ENCODE measurements around the gene TOM1L1.

TOM1L1 gene

GRCh38 chr17:54920819-54921218 is 20.2 kb downstream of the TOM1L1 start:
- Histone ChIP-seq H3K9ac (ENCODE audit: low read length) (no peak overlapping the region), H2BK120ac (ENCODE audit: insufficient read depth, low read length, poor library complexity) (no peak overlapping the region), H2AFZ (ENCODE audit: insufficient read depth, low read length, poor library complexity) (no peak overlapping the region), H3K36me3 (ENCODE audit: control insufficient read depth in 1 of 2, insufficient read depth in 2 of 2, low read length in 2 of 2) (peaks cover 2 to 6% of the 10 kb centered on the region in 2 experiments), H4K12ac (ENCODE audit: low read depth, low read length) (no peak overlapping the region), H3K4me2 (ENCODE audit: low read length) (no peak overlapping the region), H2AK5ac (ENCODE audit: low read length) (no peak overlapping the region), H3K14ac (ENCODE audit: low read length) (no peak overlapping the region), H3K4me3 (ENCODE audit: low read depth, low read length) (no peak overlapping the region), H4K8ac (ENCODE audit: low read depth, low read length) (no peak overlapping the region), H2BK5ac (ENCODE audit: low read depth, low read length, poor library complexity) (no peak overlapping the region), H3K9me3 (ENCODE audit: insufficient read depth, low read depth, low read length) (no peaks in the 10 kb centered on the region), H3K79me1 (ENCODE audit: low read length) (no peaks in the 10 kb centered on the region), H3K4me1 (ENCODE audit: control insufficient read depth in 1 of 2, insufficient read depth in 2 of 2, low read length in 2 of 2) (peaks cover 2 to 4% of the 10 kb centered on the region in 2 experiments), H2BK12ac (ENCODE audit: low read length) (no peak overlapping the region), H3K79me2 (ENCODE audit: control insufficient read depth, insufficient read depth, low read length, poor library complexity) (no peaks in the 10 kb centered on the region), H3K27ac (ENCODE audit: low read depth, low read length) (no peak overlapping the region), H4K91ac (ENCODE audit: low read depth, low read length) (no peak overlapping the region), H3K27me3 (ENCODE audit: insufficient read depth, low read length) (no peaks in the 10 kb centered on the region), H3K23ac (ENCODE audit: low read length) (no peak overlapping the region), H3K4ac (ENCODE audit: low read depth, low read length) (no peak overlapping the region), H3K18ac (ENCODE audit: low read length) (no peak overlapping the region)
- no peak for DNase-seq
- WGBS (ENCODE audit: extremely low coverage, insufficient coverage, insufficient read length) = no CpG with 5 or more reads among the region's 6 CpGs

DNA sequence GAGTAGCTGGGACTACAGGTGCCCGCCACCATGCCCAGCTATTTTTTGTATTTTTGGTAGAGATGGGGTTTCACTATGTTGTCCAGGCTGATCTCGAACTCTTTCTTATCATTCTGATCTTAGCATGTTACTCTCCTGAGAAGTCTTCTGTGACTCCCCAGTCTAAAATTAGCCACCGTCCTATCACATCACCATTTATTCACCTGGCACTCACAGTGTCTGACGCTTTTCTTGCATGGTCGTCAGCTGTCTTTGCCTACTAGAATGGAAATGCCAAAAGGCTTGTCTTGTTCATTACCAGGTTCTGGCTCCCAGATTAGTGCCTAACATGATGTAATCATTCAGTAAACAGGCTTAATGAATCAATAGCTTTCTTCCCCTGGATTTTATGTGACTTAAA is 23.8 kb downstream of the TOM1L1 start:
- no peak overlapping the region for H3K9ac ChIP-seq (ENCODE audit: low read length)
- no peak overlapping the region for H4K91ac ChIP-seq (ENCODE audit: low read depth, low read length)
- no peaks in the 10 kb centered on the region for H3K79me1 ChIP-seq (ENCODE audit: low read length)
- H3K23ac ChIP-seq (ENCODE audit: low read length) = no peak overlapping the region
- no peaks in the 10 kb centered on the region for H3K79me2 ChIP-seq (ENCODE audit: control insufficient read depth, insufficient read depth, low read length, poor library complexity)
- no peak overlapping the region for H2BK5ac ChIP-seq (ENCODE audit: low read depth, low read length, poor library complexity)
- WGBS (ENCODE audit: extremely low coverage, insufficient coverage, insufficient read length) = no CpG with 5 or more reads among the region's 5 CpGs
- H4K12ac ChIP-seq (ENCODE audit: low read depth, low read length) = no peak overlapping the region
- no peak for DNase-seq
- H2AK5ac ChIP-seq (ENCODE audit: low read length) = no peak overlapping the region
- no peak overlapping the region for H2BK12ac ChIP-seq (ENCODE audit: low read length)
- no peak overlapping the region for H2AFZ ChIP-seq (ENCODE audit: insufficient read depth, low read length, poor library complexity)
- no peak overlapping the region for H3K27ac ChIP-seq (ENCODE audit: low read depth, low read length)
- no peak overlapping the region for H3K4ac ChIP-seq (ENCODE audit: low read depth, low read length)
- no peak overlapping the region for H3K4me3 ChIP-seq (ENCODE audit: low read depth, low read length)
- no peak overlapping the region for H4K8ac ChIP-seq (ENCODE audit: low read depth, low read length)
- H3K18ac ChIP-seq (ENCODE audit: low read length) = no peak overlapping the region
- H3K4me2 ChIP-seq (ENCODE audit: low read length) = no peak overlapping the region
- peaks cover 3 to 5% of the 10 kb centered on the region in 2 experiments for H3K36me3 ChIP-seq (ENCODE audit: control insufficient read depth in 1 of 2, insufficient read depth in 2 of 2, low read length in 2 of 2)
- H3K9me3 ChIP-seq (ENCODE audit: insufficient read depth, low read depth, low read length) = no peaks in the 10 kb centered on the region
- H3K4me1 ChIP-seq (ENCODE audit: control insufficient read depth in 1 of 2, insufficient read depth in 2 of 2, low read length in 2 of 2) = peaks cover 2 to 4% of the 10 kb centered on the region in 2 experiments
- no peak overlapping the region for H2BK120ac ChIP-seq (ENCODE audit: insufficient read depth, low read length, poor library complexity)
- H3K27me3 ChIP-seq (ENCODE audit: insufficient read depth, low read length) = no peaks in the 10 kb centered on the region
- no peak overlapping the region for H3K14ac ChIP-seq (ENCODE audit: low read length)

DNA sequence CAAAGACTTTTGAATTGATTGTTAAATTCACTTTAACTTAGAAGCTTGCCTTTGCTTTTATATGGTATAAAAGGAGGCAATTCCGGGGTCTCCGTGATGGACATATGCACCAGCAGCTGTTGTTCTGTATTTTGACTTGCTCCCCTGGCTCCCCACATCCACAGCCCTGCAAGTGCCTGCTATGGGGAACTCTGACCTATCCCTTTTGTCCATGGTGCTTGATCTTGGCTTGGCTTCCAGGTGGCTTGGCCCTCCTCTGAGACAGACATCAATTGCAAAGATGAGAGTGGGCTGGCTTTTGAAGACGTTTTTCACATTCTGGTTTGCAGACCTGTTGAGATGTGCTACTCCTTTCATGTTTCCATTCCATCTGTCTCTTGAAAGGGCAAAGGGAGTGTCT is 26.9 kb downstream of the TOM1L1 start:
- peaks cover 2 to 4% of the 10 kb centered on the region in 2 experiments for H3K4me1 ChIP-seq (ENCODE audit: control insufficient read depth in 1 of 2, insufficient read depth in 2 of 2, low read length in 2 of 2)
- H3K79me1 ChIP-seq (ENCODE audit: low read length) = no peaks in the 10 kb centered on the region
- H3K4ac ChIP-seq (ENCODE audit: low read depth, low read length) = no peak overlapping the region
- no peak overlapping the region for H2BK5ac ChIP-seq (ENCODE audit: low read depth, low read length, poor library complexity)
- no peak overlapping the region for H3K18ac ChIP-seq (ENCODE audit: low read length)
- H2BK12ac ChIP-seq (ENCODE audit: low read length) = no peak overlapping the region
- no peak overlapping the region for H3K9ac ChIP-seq (ENCODE audit: low read length)
- H4K91ac ChIP-seq (ENCODE audit: low read depth, low read length) = no peak overlapping the region
- no peak for DNase-seq
- H3K9me3 ChIP-seq (ENCODE audit: insufficient read depth, low read depth, low read length) = no peaks in the 10 kb centered on the region
- H4K8ac ChIP-seq (ENCODE audit: low read depth, low read length) = no peak overlapping the region
- H3K4me2 ChIP-seq (ENCODE audit: low read length) = no peak overlapping the region
- H3K79me2 ChIP-seq (ENCODE audit: control insufficient read depth, insufficient read depth, low read length, poor library complexity) = no peaks in the 10 kb centered on the region
- peaks cover 4 to 6% of the 10 kb centered on the region in 2 experiments for H3K36me3 ChIP-seq (ENCODE audit: control insufficient read depth in 1 of 2, insufficient read depth in 2 of 2, low read length in 2 of 2)
- H2AK5ac ChIP-seq (ENCODE audit: low read length) = no peak overlapping the region
- no peak overlapping the region for H3K27ac ChIP-seq (ENCODE audit: low read depth, low read length)
- no peak overlapping the region for H2BK120ac ChIP-seq (ENCODE audit: insufficient read depth, low read length, poor library complexity)
- no peak overlapping the region for H2AFZ ChIP-seq (ENCODE audit: insufficient read depth, low read length, poor library complexity)
- no CpG with 5 or more reads among the region's 3 CpGs for WGBS (ENCODE audit: extremely low coverage, insufficient coverage, insufficient read length)
- no peak overlapping the region for H4K12ac ChIP-seq (ENCODE audit: low read depth, low read length)
- H3K23ac ChIP-seq (ENCODE audit: low read length) = no peak overlapping the region
- no peak overlapping the region for H3K4me3 ChIP-seq (ENCODE audit: low read depth, low read length)
- no peak overlapping the region for H3K14ac ChIP-seq (ENCODE audit: low read length)
- H3K27me3 ChIP-seq (ENCODE audit: insufficient read depth, low read length) = no peaks in the 10 kb centered on the region

DNA sequence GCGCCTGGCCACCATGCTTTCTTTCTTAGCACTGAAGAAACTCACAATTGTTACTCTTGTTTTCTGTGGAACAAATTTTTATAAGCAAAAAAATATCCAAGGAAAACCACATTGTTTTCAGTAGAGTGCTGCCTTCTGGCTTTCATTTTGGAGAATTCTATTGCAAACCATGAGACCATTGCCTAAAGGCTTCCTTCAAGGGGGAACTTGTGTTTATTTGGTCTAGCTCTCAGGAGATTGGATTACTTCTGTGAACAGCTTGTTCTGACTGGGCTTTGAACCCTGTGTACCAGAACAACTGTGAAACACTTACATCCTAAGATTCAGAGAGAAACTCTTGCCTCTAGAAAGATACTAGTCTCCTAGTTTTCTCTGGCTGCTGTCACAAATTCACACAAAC is 32.1 kb downstream of the TOM1L1 start:
- H2BK5ac ChIP-seq (ENCODE audit: low read depth, low read length, poor library complexity) = no peak overlapping the region
- H3K18ac ChIP-seq (ENCODE audit: low read length) = no peak overlapping the region
- H4K12ac ChIP-seq (ENCODE audit: low read depth, low read length) = no peak overlapping the region
- DNase-seq = no peak
- H2BK120ac ChIP-seq (ENCODE audit: insufficient read depth, low read length, poor library complexity) = no peak overlapping the region
- H3K27me3 ChIP-seq (ENCODE audit: insufficient read depth, low read length) = no peaks in the 10 kb centered on the region
- no peak overlapping the region for H3K27ac ChIP-seq (ENCODE audit: low read depth, low read length)
- H3K36me3 ChIP-seq (ENCODE audit: control insufficient read depth in 1 of 2, insufficient read depth in 2 of 2, low read length in 2 of 2) = peaks cover 3 to 4% of the 10 kb centered on the region in 2 experiments
- no peaks in the 10 kb centered on the region for H3K9me3 ChIP-seq (ENCODE audit: insufficient read depth, low read depth, low read length)
- no peaks in the 10 kb centered on the region for H3K4me1 ChIP-seq (ENCODE audit: control insufficient read depth in 1 of 2, insufficient read depth in 2 of 2, low read length in 2 of 2)
- H3K9ac ChIP-seq (ENCODE audit: low read length) = no peak overlapping the region
- no peak overlapping the region for H4K8ac ChIP-seq (ENCODE audit: low read depth, low read length)
- H3K79me2 ChIP-seq (ENCODE audit: control insufficient read depth, insufficient read depth, low read length, poor library complexity) = no peaks in the 10 kb centered on the region
- H2AK5ac ChIP-seq (ENCODE audit: low read length) = no peak overlapping the region
- no peak overlapping the region for H3K14ac ChIP-seq (ENCODE audit: low read length)
- no peak overlapping the region for H2BK12ac ChIP-seq (ENCODE audit: low read length)
- H2AFZ ChIP-seq (ENCODE audit: insufficient read depth, low read length, poor library complexity) = no peak overlapping the region
- no peak overlapping the region for H3K23ac ChIP-seq (ENCODE audit: low read length)
- no CpG with 5 or more reads among the region's 1 CpG for WGBS (ENCODE audit: extremely low coverage, insufficient coverage, insufficient read length)
- H3K4ac ChIP-seq (ENCODE audit: low read depth, low read length) = no peak overlapping the region
- H4K91ac ChIP-seq (ENCODE audit: low read depth, low read length) = no peak overlapping the region
- H3K4me3 ChIP-seq (ENCODE audit: low read depth, low read length) = no peak overlapping the region
- H3K4me2 ChIP-seq (ENCODE audit: low read length) = no peak overlapping the region
- no peaks in the 10 kb centered on the region for H3K79me1 ChIP-seq (ENCODE audit: low read length)
